H1 (cell line): ENCODE measurements around the gene WDR90. TPM values are rescaled to one million over a fixed set of nuclear protein-coding genes. Genes with fewer than 3 reads are reported as not detected.

ENCODE experiments used
- CTCF ChIA-PET: fragments of 300-600 bp; sonication (Branson Sonifier 250); formaldehyde crosslinking; loops from one replicate; lab custom pipeline; 2021; ENCODE audit not compliant: partially characterized antibody; lab: Charles Lee
- POLR2A ChIA-PET: fragments of 300-600 bp; sonication (Branson Sonifier 250); formaldehyde crosslinking; loops from one replicate; lab custom pipeline; 2021; ENCODE audit warnings: inconsistent platforms; ENCODE audit not compliant: partially characterized antibody; lab: Charles Lee
- DNase-seq, 2 experiments: peaks; one replicate each; pipeline versions ENCODE4 v3.0.0 to v3.0.0-alpha.2; 2010 to 2022; ENCODE audit warnings: low spot score in 2 of 2, low read depth in 1 of 2, mixed read lengths in 1 of 2
- FAIRE-seq: peaks from 2 replicates; lab custom pipeline; 2011; peaks lifted over from hg19 to GRCh38; lab: Jason Lieb, UNC
- H2AFZ ChIP-seq: 2 replicates; pipeline ENCODE4 v1.8.1; 2012; ENCODE audit warnings: low read length, inconsistent platforms
- H2AK5ac ChIP-seq: 2 replicates; pipeline ENCODE4 v1.6.1; 2013; ENCODE audit warnings: low read depth, low read length
- H2BK120ac ChIP-seq: replicated peaks from 2 replicates; pipeline ENCODE3; 2013; ENCODE audit warnings: low read depth, low read length, inconsistent platforms
- H2BK12ac ChIP-seq: 2 replicates; pipeline ENCODE4 v1.6.1; 2013; ENCODE audit warnings: low read depth, low read length
- H2BK15ac ChIP-seq: 2 replicates; pipeline ENCODE4 v1.6.1; 2013; ENCODE audit warnings: low read length
- H2BK20ac ChIP-seq: 2 replicates; pipeline ENCODE4 v1.6.1; 2013; ENCODE audit warnings: low read length
- H2BK5ac ChIP-seq: 2 replicates; pipeline ENCODE4 v1.6.1; 2013; ENCODE audit warnings: low read depth, low read length
- H3K14ac ChIP-seq: 2 replicates; pipeline ENCODE4 v1.6.1; 2013; ENCODE audit warnings: inconsistent platforms; ENCODE audit not compliant: insufficient read length
- H3K18ac ChIP-seq: 2 replicates; pipeline ENCODE4 v1.6.1; 2013; ENCODE audit warnings: low read length; ENCODE audit errors: extremely low read depth
- H3K23ac ChIP-seq: 2 replicates; pipeline ENCODE4 v1.6.1; 2013; ENCODE audit warnings: inconsistent platforms; ENCODE audit not compliant: insufficient read length
- H3K23me2 ChIP-seq: 2 replicates; pipeline ENCODE4 v1.6.1; 2013; ENCODE audit warnings: low read depth, low read length
- H3K27ac ChIP-seq: 2 replicates; pipeline ENCODE4 v1.6.1; 2011; ENCODE audit warnings: low read depth, low read length, inconsistent platforms
- H3K27me3 ChIP-seq, 4 experiments: replicated peaks in 1 of 4; 1 replicate in 1 of 4; 2 replicates in 3 of 4; pipeline versions ENCODE4 v1.6.1 to v1.8.1; 2011 to 2013; ENCODE audit warnings: low read length in 3 of 4, mild to moderate bottlenecking in 3 of 4, inconsistent platforms in 2 of 4, mixed read lengths in 2 of 4, moderate library complexity in 1 of 4; ENCODE audit not compliant: control insufficient read depth in 3 of 4, insufficient read depth in 3 of 4; ENCODE audit errors: extremely low read depth in 1 of 4
- H3K36me3 ChIP-seq, 4 experiments: 2 replicates each; pipeline versions ENCODE4 v1.6.1 to v1.8.1; 2011 to 2013; ENCODE audit warnings: mild to moderate bottlenecking in 4 of 4, low read length in 3 of 4, moderate library complexity in 2 of 4, control low read depth in 1 of 4, inconsistent platforms in 1 of 4; ENCODE audit not compliant: insufficient read depth in 4 of 4, control insufficient read depth in 2 of 4
- H3K4ac ChIP-seq: replicated peaks from 2 replicates; pipeline ENCODE3; 2013; ENCODE audit warnings: low read length, low read depth, mixed read lengths, inconsistent platforms; ENCODE audit not compliant: insufficient read length
- H3K4me1 ChIP-seq, 4 experiments: replicated peaks in 1 of 4; 1 replicate in 1 of 4; 2 replicates in 3 of 4; pipeline versions ENCODE4 v1.6.1 to v1.8.1; 2011 to 2013; ENCODE audit warnings: low read length in 3 of 4, inconsistent platforms in 2 of 4, mixed read lengths in 1 of 4; ENCODE audit not compliant: insufficient read depth in 4 of 4, control insufficient read depth in 3 of 4
- H3K4me2 ChIP-seq, 2 experiments: 2 replicates each; pipeline versions ENCODE4 v1.6.1 to v1.8.1; 2011 to 2013; ENCODE audit warnings: low read depth in 2 of 2, low read length in 2 of 2, control low read depth in 1 of 2, inconsistent platforms in 1 of 2, mild to moderate bottlenecking in 1 of 2; ENCODE audit not compliant: insufficient read depth in 1 of 2
- H3K4me3 ChIP-seq, 4 experiments: fragments of 200-600, 300-600 bp in 1 of 4; sonication (generic), shearing (Covaris generic), sonication (Bioruptor Twin) in 1 of 4; 2 replicates each; pipeline versions ENCODE4 v1.5.1 to v1.8.1; 2011 to 2016; ENCODE audit warnings: low read length in 4 of 4, low read depth in 3 of 4, control low read depth in 2 of 4, inconsistent platforms in 2 of 4, mild to moderate bottlenecking in 2 of 4, mixed read lengths in 1 of 4, moderate library complexity in 1 of 4; ENCODE audit not compliant: insufficient read depth in 2 of 4; ENCODE audit errors: extremely low read depth in 1 of 4
- H3K56ac ChIP-seq: replicated peaks from 2 replicates; pipeline ENCODE3; 2013; ENCODE audit warnings: low read depth, mild to moderate bottlenecking, mixed read lengths, low read length, inconsistent platforms; ENCODE audit not compliant: insufficient read length
- H3K79me1 ChIP-seq: 2 replicates; pipeline ENCODE4 v1.6.1; 2013; ENCODE audit warnings: low read depth, low read length, control low read depth
- H3K79me2 ChIP-seq, 2 experiments: 2 replicates each; pipeline versions ENCODE4 v1.6.1 to v1.8.1; 2012 to 2013; ENCODE audit warnings: low read length in 2 of 2, mild to moderate bottlenecking in 2 of 2, inconsistent platforms in 1 of 2; ENCODE audit not compliant: insufficient read depth in 2 of 2, control insufficient read depth in 1 of 2
- H3K9ac ChIP-seq, 4 experiments: replicated peaks in 1 of 4; 1 replicate in 1 of 4; 2 replicates in 3 of 4; pipeline versions ENCODE4 v1.6.1 to v1.8.1; 2011 to 2013; ENCODE audit warnings: low read depth in 3 of 4, low read length in 3 of 4, control low read depth in 2 of 4, mild to moderate bottlenecking in 2 of 4, moderate library complexity in 2 of 4, inconsistent platforms in 1 of 4; ENCODE audit errors: extremely low read depth in 1 of 4
- H3K9me3 ChIP-seq, 2 experiments: 2 replicates each; pipeline versions ENCODE4 v1.6.1 to v1.8.1; 2012 to 2013; ENCODE audit warnings: mild to moderate bottlenecking in 2 of 2, moderate library complexity in 2 of 2, control low read depth in 1 of 2, inconsistent platforms in 1 of 2, low read depth in 1 of 2, low read length in 1 of 2, mixed read lengths in 1 of 2; ENCODE audit not compliant: insufficient read depth in 2 of 2
- H4K20me1 ChIP-seq, 2 experiments: replicated peaks in 1 of 2; 2 replicates each; pipeline versions ENCODE3 to v1.8.1; 2011 to 2013; ENCODE audit warnings: inconsistent platforms in 2 of 2, low read length in 2 of 2, mild to moderate bottlenecking in 1 of 2; ENCODE audit not compliant: insufficient read depth in 2 of 2, control insufficient read depth in 1 of 2
- H4K5ac ChIP-seq: 2 replicates; pipeline ENCODE4 v1.6.1; 2013; ENCODE audit warnings: low read length, low read depth, mixed read lengths, inconsistent platforms; ENCODE audit not compliant: insufficient read length
- H4K8ac ChIP-seq: 2 replicates; pipeline ENCODE4 v1.8.0; 2013; ENCODE audit warnings: mild to moderate bottlenecking, moderate library complexity, low read length, inconsistent platforms; ENCODE audit not compliant: insufficient read depth; ENCODE audit errors: extremely low read depth
- H4K91ac ChIP-seq: replicated peaks from 2 replicates; pipeline ENCODE3; 2013; ENCODE audit warnings: low read length, mixed read lengths, inconsistent platforms; ENCODE audit not compliant: insufficient read length
- BCL11A ChIP-seq, 2 experiments: IDR thresholded peaks; one replicate each; pipeline ENCODE4 v1.6.1; 2011; ENCODE audit warnings: low read depth in 2 of 2, low read length in 2 of 2, mild to moderate bottlenecking in 2 of 2
- CHD1 ChIP-seq: IDR thresholded peaks from 2 replicates; pipeline ENCODE4 v1.6.1; 2012; ENCODE audit warnings: low read depth, low read length, improper control_type of control experiment
- FOSL1 ChIP-seq: IDR thresholded peaks from 2 replicates; pipeline ENCODE4 v1.6.1; 2011; ENCODE audit warnings: mild to moderate bottlenecking, low read depth, low read length, moderate library complexity; ENCODE audit not compliant: insufficient read depth
- GTF2F1 ChIP-seq: IDR thresholded peaks from 2 replicates; pipeline ENCODE4 v1.6.1; 2012; ENCODE audit warnings: low read depth, low read length, improper control_type of control experiment, borderline replicate concordance
- HDAC2 ChIP-seq, 2 experiments: fragments of 300-600 bp in 1 of 2; sonication (generic) in 1 of 2; IDR thresholded peaks; 2 replicates each; pipeline ENCODE4 v1.6.1; 2011 to 2012; ENCODE audit warnings: low read depth in 2 of 2, low read length in 2 of 2, mild to moderate bottlenecking in 2 of 2, moderate library complexity in 2 of 2, borderline replicate concordance in 1 of 2, inconsistent platforms in 1 of 2
- JUN ChIP-seq: IDR thresholded peaks from 2 replicates; pipeline ENCODE4 v1.6.1; 2011; ENCODE audit warnings: low read depth, mild to moderate bottlenecking, improper control_type of control experiment, low read length
- KDM4A ChIP-seq: IDR thresholded peaks from one replicate; pipeline ENCODE4 v1.7.1; 2012; ENCODE audit warnings: low read depth, mild to moderate bottlenecking, moderate library complexity, low read length, inconsistent platforms; ENCODE audit not compliant: severe bottlenecking
- MAFK ChIP-seq: IDR thresholded peaks from 2 replicates; pipeline ENCODE4 v1.6.1; 2012; ENCODE audit warnings: low read depth, mild to moderate bottlenecking, improper control_type of control experiment, low read length
- POLR2A ChIP-seq, 2 experiments: IDR thresholded peaks; 1 replicate in 1 of 2; 2 replicates in 1 of 2; pipeline ENCODE4 v1.6.1; 2011; ENCODE audit warnings: low read depth in 2 of 2, low read length in 2 of 2, mild to moderate bottlenecking in 2 of 2; ENCODE audit errors: control extremely low read depth in 1 of 2
- RAD21 ChIP-seq, 2 experiments: IDR thresholded peaks in 1 of 2; conservative IDR thresholded peaks in 1 of 2; 2 replicates each; pipeline ENCODE4 v1.6.1; 2011; ENCODE audit warnings: low read depth in 2 of 2, low read length in 2 of 2, improper control_type of control experiment in 1 of 2, inconsistent platforms in 1 of 2, mild to moderate bottlenecking in 1 of 2, moderate library complexity in 1 of 2
- SIN3A ChIP-seq, 2 experiments: IDR thresholded peaks in 1 of 2; conservative IDR thresholded peaks in 1 of 2; 2 replicates each; pipeline ENCODE4 v1.6.1; 2011 to 2012; ENCODE audit warnings: low read length in 2 of 2, improper control_type of control experiment in 1 of 2, low read depth in 1 of 2, mild to moderate bottlenecking in 1 of 2
- SP2 ChIP-seq: IDR thresholded peaks from 2 replicates; pipeline ENCODE4 v1.6.1; 2012; ENCODE audit warnings: mild to moderate bottlenecking, low read length, inconsistent platforms
- TAF1 ChIP-seq: IDR thresholded peaks from 2 replicates; pipeline ENCODE4 v1.6.1; 2011; ENCODE audit warnings: mild to moderate bottlenecking, low read depth, low read length
- WGBS, 2 experiments: shearing (Covaris generic) in 1 of 2; methylation state at CpG; one replicate each; pipeline versions ENCODE4 v1.1.6 to v1.1.7; 2013 to 2015; ENCODE audit warnings: low lambda C conversion rate in 2 of 2, mixed read lengths in 2 of 2, inconsistent platforms in 1 of 2, low coverage in 1 of 2, missing lambda C conversion rate in 1 of 2; ENCODE audit not compliant: insufficient replicate concordance in 2 of 2, insufficient coverage in 1 of 2, insufficient read length in 1 of 2; ENCODE audit errors: extremely low coverage in 1 of 2, missing lambda C conversion rate in 1 of 2; 5-methylcytosine and 5-hydroxymethylcytosine counted together
- polyA plus RNA-seq, 7 experiments: library from polyadenylated mRNA; depleted of rRNA in 3 of 7; stranded (reverse) in 5 of 7; unstranded in 2 of 7; fragments of >200 nt in 5 of 7; fragments of 200-250 nt in 2 of 7; gene quantifications; 1 replicate in 5 of 7; 2 replicates in 1 of 7; 4 replicates in 1 of 7; pipeline versions ENCODE4 v1.2.1 to v1.2.3, GENCODE V29; 2011 to 2013; ENCODE audit warnings: missing spikeins in 2 of 7, mixed read lengths in 2 of 7
- total RNA-seq: library from RNA; stranded (reverse); fragmentation: NEBNext Ultra II Directional; extraction: Animal tissue kit (Norgen Biotek cat#: 25700); gene quantifications from 2 replicates; pipeline ENCODE4 v1.2.1, GENCODE V29; 2021

The WDR90 gene
- total and polyA plus RNA-seq, 2 of the 8 experiments (the other 6 are each of a cell fraction or from before 2014, with no cell fraction given), result 24.0 to 47.2 TPM

DNA sequence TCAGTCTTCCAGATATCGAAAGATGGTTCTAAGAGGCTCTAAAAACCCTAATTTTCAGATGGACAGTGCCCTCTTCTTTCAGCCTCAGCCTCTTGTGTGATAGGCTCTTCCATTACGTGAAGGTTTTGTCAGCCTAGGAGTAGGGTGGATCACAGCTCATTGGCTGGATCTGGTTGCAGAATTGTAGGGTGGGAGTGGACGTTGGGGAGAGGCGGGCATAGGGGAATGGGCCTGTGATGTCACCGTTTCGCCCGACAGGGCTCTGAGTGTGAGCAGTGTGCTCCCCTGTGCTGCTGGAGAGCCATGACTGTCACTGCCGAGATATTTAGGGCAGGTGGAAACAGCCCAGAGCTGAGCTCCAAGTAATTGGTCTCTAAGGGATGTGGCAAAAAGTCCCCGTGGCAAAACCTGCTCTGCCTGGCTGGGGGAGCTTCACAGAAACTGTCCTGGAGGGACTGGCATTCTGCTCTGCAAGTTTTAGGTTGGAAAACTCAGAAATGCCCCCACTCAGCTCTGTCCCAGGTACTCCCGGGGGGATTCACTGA lies 24.6 kb upstream of the WDR90 start:
- no peak overlapping the region for H3K4me3 ChIP-seq
- H3K23me2 ChIP-seq, result no peaks in the 10 kb centered on the region
- H3K36me3 ChIP-seq, result peaks cover 0 to 4% (median 0%) of the 10 kb centered on the region in 4 experiments; a peak in 1 of 8 replicates
- no peak overlapping the region for H2AK5ac ChIP-seq
- no peak overlapping the region for H3K14ac ChIP-seq
- no peak overlapping the region for H2BK5ac ChIP-seq
- CTCF ChIA-PET, result interaction anchor here (0.6 to 1.8 kb wide), 13 partner anchors 12 to 232 kb away, joined by 3 to 6 read pairs (median 3); partner anchors contain the start of gene METTL26
- H3K23ac ChIP-seq, result no peak overlapping the region
- 87% methylated on average over 10 of the region's 10 CpGs; no CpG with 5 or more reads in 1 of the 2 experiments for WGBS, 2 experiments
- no peak overlapping the region for H3K9ac ChIP-seq
- H4K91ac ChIP-seq, result no peak overlapping the region
- no peaks in the 10 kb centered on the region for H3K79me2 ChIP-seq
- H3K79me1 ChIP-seq, result peaks cover 4% of the 10 kb centered on the region
- H4K5ac ChIP-seq, result no peak overlapping the region
- no peak for DNase-seq
- TF ChIP-seq FOSL1 (no peak), MAFK (no peak), SP2 (no peak), BCL11A (IDR thresholded peaks at IDR 0.05; ENCODE audit: low read depth in 2 of 2, low read length in 2 of 2) (no peak), TAF1 (no peak), CHD1 (no peak), GTF2F1 (no peak), JUN (no peak), KDM4A (no peak), RAD21 (IDR thresholded peaks at IDR 0.05 in 1 of 2, conservative IDR thresholded peaks at IDR 0.05 in 1 of 2; ENCODE audit: low read depth in 2 of 2, low read length in 2 of 2) (no peak), HDAC2 (IDR thresholded peaks at IDR 0.05; ENCODE audit: borderline replicate concordance in 1 of 2, low read depth in 2 of 2, low read length in 2 of 2) (no peak), SIN3A (conservative IDR thresholded peaks at IDR 0.05 in 1 of 2, IDR thresholded peaks at IDR 0.05 in 1 of 2; ENCODE audit: low read depth in 1 of 2, low read length in 2 of 2) (no peak), POLR2A (IDR thresholded peaks at IDR 0.05; ENCODE audit: control extremely low read depth in 1 of 2, low read depth in 2 of 2, low read length in 2 of 2) (no peak)
- TF ChIP-seq, all 59 proteins: peak for 0
- H3K9me3 ChIP-seq, result no peaks in the 10 kb centered on the region
- no peak overlapping the region; the same call in 1 of the 2 replicates for H3K27ac ChIP-seq
- H2BK120ac ChIP-seq, result no peak overlapping the region
- no peak overlapping the region for H3K4ac ChIP-seq
- no peak for FAIRE-seq
- no peak overlapping the region for H3K18ac ChIP-seq
- H4K8ac ChIP-seq, result no peak overlapping the region
- POLR2A ChIA-PET, result interaction anchor here (1.4 to 2.5 kb wide), 3 partner anchors 11 to 49 kb away, joined by 3 to 16 read pairs (median 3); partner anchors contain the start of gene METTL26
- H4K20me1 ChIP-seq, result peaks cover 2 to 3% of the 10 kb centered on the region in 2 experiments
- no peak overlapping the region for H2BK15ac ChIP-seq
- no peak overlapping the region for H3K56ac ChIP-seq
- H2BK12ac ChIP-seq, result no peak overlapping the region
- H3K27me3 ChIP-seq, result no peaks in the 10 kb centered on the region
- H3K4me1 ChIP-seq, result peaks cover 0 to 22% (median 12%) of the 10 kb centered on the region in 4 experiments; a peak in 6 of 7 replicates
- H3K4me2 ChIP-seq, result no peak overlapping the region
- no peak overlapping the region for H2AFZ ChIP-seq
- no peak overlapping the region for H2BK20ac ChIP-seq
